Adrenal gland (tissue), 12 donors: ENCODE measurements around the gene PLXNA2. TPM values are rescaled to one million over a fixed set of nuclear protein-coding genes. Genes with fewer than 3 reads are reported as not detected.

ENCODE experiments used
- DNase-seq, 7 donors: peaks; one replicate each; pipeline ENCODE4 v3.0.0-alpha.2; 2019 to 2020
- H3K27ac ChIP-seq, 5 donors: fragments of 200-600 bp; sonication (generic) in 4 of 5; 1 replicate in 3 of 5; 2 replicates in 2 of 5; pipeline versions ENCODE4 v1.5.1 to v1.8.0; 2016 to 2020; ENCODE audit warnings: mild to moderate bottlenecking in 1 of 5
- H3K27me3 ChIP-seq: fragments of 200-600 bp; 2 replicates; pipeline ENCODE4 v1.8.0; 2021
- H3K36me3 ChIP-seq, 2 donors: fragments of 200-600 bp; replicated peaks in 1 of 2; 1 replicate in 1 of 2; 2 replicates in 1 of 2; pipeline versions ENCODE4 v1.5.1 to v1.8.0; 2018 to 2022
- H3K4me1 ChIP-seq, 2 donors: fragments of 200-600 bp; replicated peaks in 1 of 2; 1 replicate in 1 of 2; 2 replicates in 1 of 2; pipeline versions ENCODE4 v1.5.1 to v1.8.0; 2018 to 2021
- H3K4me3 ChIP-seq, 4 donors: fragments of 200-600 bp; sonication (generic) in 3 of 4; one replicate each; pipeline ENCODE4 v1.5.1; 2016 to 2018
- H3K9me3 ChIP-seq, 3 donors: fragments of 200-600 bp; sonication (generic) in 1 of 3; replicated peaks in 1 of 3; 1 replicate in 2 of 3; 2 replicates in 1 of 3; pipeline versions ENCODE4 v1.5.1 to v1.8.0; 2016 to 2021
- POLR2A ChIP-seq, 2 donors: fragments of 450-650 bp; IDR thresholded peaks; one replicate each; pipeline ENCODE4 v1.6.1; 2017; ENCODE audit warnings: antibody characterized with exemption in 2 of 2, mild to moderate bottlenecking in 2 of 2, moderate library complexity in 1 of 2
- WGBS, 4 donors: extraction: QIAGEN DNeasy Blood & Tissue Kit in 2 of 4; methylation state at CpG; one replicate each; pipeline versions ENCODE4 v1.1.5 to v1.1.7; 2013 to 2017; 5-methylcytosine and 5-hydroxymethylcytosine counted together
- intact Hi-C, 2 donors: fragments of 100-400 bp; cut with DNase I; formaldehyde crosslinking; loops; one replicate each; pipeline versions ENCODE4 v1.14.1 to v1.15.0; 2022 to 2023
- polyA plus RNA-seq, 3 donors: library from polyadenylated mRNA; stranded (reverse); fragments of 200-250 nt in 2 of 3; fragments of 350-450 nt in 1 of 3; fragmentation: Illumina TruSeq in 1 of 3; extraction: RNeasy Lipid Tissue Mini Kit (QIAGEN cat#74804) in 1 of 3; gene quantifications; one replicate each; pipeline ENCODE4 v1.2.3, GENCODE V29; 2013 to 2014
- total RNA-seq, 9 donors: library from RNA; depleted of rRNA in 4 of 9; stranded (reverse); fragments of >200 nt in 4 of 9; fragments of 120-200 nt in 1 of 9; fragmentation: NEBNext Ultra II Directional in 1 of 9; extraction: Animal tissue kit (Norgen Biotek cat#: 25700) in 1 of 9; gene quantifications; one replicate each; pipeline versions ENCODE4 v1.1.0 to v1.2.4, GENCODE V29; 2013 to 2023
- TF ChIP-seq, protein P1 (sequence below), 6 experiments: fragments of 450-650 bp in 4 of 6; fragments of 200-600 bp in 2 of 6; sonication (generic) in 1 of 6; IDR thresholded peaks; 1 replicate in 5 of 6; 2 replicates in 1 of 6; pipeline versions ENCODE4 v1.5.1 to v1.8.0; 2016 to 2021; ENCODE audit warnings: antibody characterized with exemption in 6 of 6, mild to moderate bottlenecking in 2 of 6, moderate library complexity in 1 of 6
- donor health status: healthy with polysubstance abuse.
- donor health status: Bipolar disorder and iron deficiency.
- donor health status: DM: yes; HTN: yes; CAD: no.
- donor health status: DM: no; HTN: no; CAD: no.
- donor health status: DM: no; HTN: no; CAD: no.
- donor health status: DM: yes; HTN: yes; CAD: no.

Gene PLXNA2
- total and polyA plus RNA-seq, 12 donors, result 2.7 to 9.4 (median 4.5) TPM

DNA sequence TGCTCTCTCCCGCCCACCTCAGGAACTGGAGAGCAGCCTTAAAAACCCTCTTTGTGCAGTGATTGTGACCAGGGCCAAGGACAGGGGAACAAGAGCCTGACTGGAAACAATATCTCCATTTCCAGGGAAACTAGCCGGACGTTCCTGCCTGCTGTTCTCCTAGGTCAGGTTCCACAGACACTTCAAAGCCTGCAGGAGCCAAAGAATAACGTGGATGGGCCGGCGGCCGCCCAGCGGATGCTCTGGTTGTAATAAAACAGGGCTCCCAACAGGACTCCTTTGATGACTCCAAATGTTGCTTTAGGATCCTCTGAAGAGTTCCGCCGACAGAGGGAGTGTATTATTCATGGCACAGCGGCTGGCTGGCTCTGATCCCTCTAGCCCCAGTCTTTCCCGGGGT is 162.2 kb downstream of the PLXNA2 start:
- WGBS, 4 donors, result 81 to 92% (median 84%) methylated on average over 5 to 12 of the region's 12 CpGs

DNA sequence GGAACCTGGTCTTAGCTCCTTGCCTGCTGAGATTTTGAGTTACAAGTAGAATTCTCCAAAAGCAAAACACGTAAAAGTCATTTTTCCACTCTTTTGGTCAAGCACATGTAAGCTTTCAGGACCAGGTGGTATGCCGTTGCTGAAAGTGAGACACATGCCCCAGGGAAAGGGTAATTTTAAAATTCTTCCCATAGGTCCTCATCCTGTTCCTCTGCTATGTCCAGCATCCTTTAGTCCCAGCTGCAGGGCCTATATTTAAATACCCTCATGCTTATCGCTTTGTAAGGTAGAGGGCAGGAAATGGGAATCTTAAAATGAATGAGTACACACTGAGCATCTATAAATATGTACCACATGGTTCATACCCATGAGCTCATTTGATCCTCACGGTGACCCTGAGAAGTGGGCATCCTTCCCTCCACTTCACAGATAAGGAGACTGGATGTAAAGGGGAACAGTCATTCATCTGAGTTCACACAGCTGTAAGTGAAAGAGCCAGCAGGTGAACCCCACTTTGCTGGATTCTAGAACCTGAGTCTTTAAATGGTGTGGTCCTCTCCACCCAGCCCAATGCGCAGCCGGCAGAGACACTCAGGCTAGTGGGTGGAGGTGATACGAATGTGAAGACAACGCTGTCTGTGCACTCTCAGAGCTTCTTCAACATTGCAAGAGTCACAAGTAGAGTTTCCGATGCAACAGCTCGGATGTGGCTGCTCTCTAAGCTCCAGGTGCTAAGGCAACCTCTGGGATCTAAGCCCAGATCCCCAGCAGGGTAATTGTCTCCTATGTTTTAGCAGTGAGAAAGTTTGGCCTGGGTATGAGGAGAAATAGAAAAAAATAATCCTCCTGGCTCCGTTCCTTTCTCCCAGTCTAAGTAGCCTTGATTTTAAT is 163.5 kb downstream of the PLXNA2 start:
- TF ChIP-seq, protein P1, sequence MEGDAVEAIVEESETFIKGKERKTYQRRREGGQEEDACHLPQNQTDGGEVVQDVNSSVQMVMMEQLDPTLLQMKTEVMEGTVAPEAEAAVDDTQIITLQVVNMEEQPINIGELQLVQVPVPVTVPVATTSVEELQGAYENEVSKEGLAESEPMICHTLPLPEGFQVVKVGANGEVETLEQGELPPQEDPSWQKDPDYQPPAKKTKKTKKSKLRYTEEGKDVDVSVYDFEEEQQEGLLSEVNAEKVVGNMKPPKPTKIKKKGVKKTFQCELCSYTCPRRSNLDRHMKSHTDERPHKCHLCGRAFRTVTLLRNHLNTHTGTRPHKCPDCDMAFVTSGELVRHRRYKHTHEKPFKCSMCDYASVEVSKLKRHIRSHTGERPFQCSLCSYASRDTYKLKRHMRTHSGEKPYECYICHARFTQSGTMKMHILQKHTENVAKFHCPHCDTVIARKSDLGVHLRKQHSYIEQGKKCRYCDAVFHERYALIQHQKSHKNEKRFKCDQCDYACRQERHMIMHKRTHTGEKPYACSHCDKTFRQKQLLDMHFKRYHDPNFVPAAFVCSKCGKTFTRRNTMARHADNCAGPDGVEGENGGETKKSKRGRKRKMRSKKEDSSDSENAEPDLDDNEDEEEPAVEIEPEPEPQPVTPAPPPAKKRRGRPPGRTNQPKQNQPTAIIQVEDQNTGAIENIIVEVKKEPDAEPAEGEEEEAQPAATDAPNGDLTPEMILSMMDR (IDR thresholded peaks at IDR 0.05), result no peak
- no peak for TF ChIP-seq POLR2A (IDR thresholded peaks at IDR 0.05)
- Histone ChIP-seq H3K4me3 (no peak overlapping the region), H3K36me3 (no peaks in the 10 kb centered on the region), H3K27me3 (no peaks in the 10 kb centered on the region), H3K9me3 (no peaks in the 10 kb centered on the region), H3K27ac (no peak overlapping the region), H3K4me1 (peaks cover 0 to 11% of the 10 kb centered on the region in 2 donors)
- 88 to 95% (median 88%) methylated on average over 11 of the region's 11 CpGs for WGBS, 4 donors
- intact Hi-C loops, result no loop called here
- DNase-seq, result no peak

More for the DNA sequence above, 162.2 kb downstream of the PLXNA2 start:
- H3K27me3 ChIP-seq, result no peaks in the 10 kb centered on the region
- no peak overlapping the region for H3K27ac ChIP-seq
- DNase-seq, result no peak
- H3K4me3 ChIP-seq, result no peak overlapping the region
- intact Hi-C loops, result no loop called here
- no peak for TF ChIP-seq POLR2A (IDR thresholded peaks at IDR 0.05)
- TF ChIP-seq, protein P1 (IDR thresholded peaks at IDR 0.05), result no peak
- H3K4me1 ChIP-seq, result peaks cover 0 to 21% of the 10 kb centered on the region in 2 donors
- no peaks in the 10 kb centered on the region for H3K9me3 ChIP-seq
- no peaks in the 10 kb centered on the region for H3K36me3 ChIP-seq

DNA sequence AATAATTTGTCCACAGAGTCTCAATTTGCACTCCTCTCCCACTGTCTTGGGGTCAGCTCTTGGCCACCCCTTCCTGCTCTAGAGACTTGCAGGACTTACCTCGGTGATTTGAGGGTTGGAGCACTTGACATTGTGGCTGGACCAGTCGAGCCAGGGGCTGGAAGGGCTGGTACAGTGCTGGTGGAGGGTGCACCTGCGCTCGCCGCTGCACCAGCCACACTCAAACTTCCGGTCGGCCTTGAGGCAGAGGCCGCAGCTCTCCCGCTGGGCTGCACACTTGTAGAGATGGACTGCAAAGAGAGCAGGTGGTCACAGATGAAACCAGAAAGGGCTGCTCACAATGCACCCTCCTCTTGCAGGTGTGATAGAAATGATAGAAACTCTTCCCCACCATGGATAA is 165.0 kb downstream of the PLXNA2 start:
- Histone ChIP-seq H3K9me3 (no peaks in the 10 kb centered on the region), H3K27ac (no peak overlapping the region), H3K4me1 (peaks cover 0 to 11% of the 10 kb centered on the region in 2 donors), H3K36me3 (no peaks in the 10 kb centered on the region), H3K4me3 (no peak overlapping the region), H3K27me3 (no peaks in the 10 kb centered on the region)
- TF ChIP-seq, protein P1 (IDR thresholded peaks at IDR 0.05), result no peak
- TF ChIP-seq POLR2A (IDR thresholded peaks at IDR 0.05), result no peak
- 87 to 92% (median 91%) methylated on average over 3 to 9 of the region's 9 CpGs for WGBS, 4 donors
- no peak for DNase-seq
- intact Hi-C loops, result no loop called here

DNA sequence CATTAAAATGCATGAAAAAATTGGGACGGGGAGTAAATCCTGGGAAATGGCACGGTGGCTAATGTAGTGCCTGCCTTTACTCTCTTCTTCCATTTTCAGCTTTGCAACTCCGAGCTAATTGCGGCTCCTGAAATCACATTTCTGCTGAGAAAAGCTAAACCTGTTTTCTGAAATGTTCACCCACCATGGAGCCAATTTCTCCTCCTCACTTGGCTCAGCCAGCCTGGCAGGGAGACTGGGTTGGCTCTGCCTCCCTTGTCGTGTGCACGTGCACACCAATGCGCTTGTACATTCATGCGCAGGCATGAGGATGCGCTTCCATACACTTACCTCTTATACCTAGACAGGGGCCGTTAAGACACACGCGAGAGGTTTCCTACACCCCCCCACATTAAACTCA is 165.4 kb downstream of the PLXNA2 start:
- intact Hi-C loops, result no loop called here
- H3K9me3 ChIP-seq, result no peaks in the 10 kb centered on the region
- no peak for TF ChIP-seq POLR2A (IDR thresholded peaks at IDR 0.05)
- TF ChIP-seq, protein P1 (IDR thresholded peaks at IDR 0.05), result no peak
- H3K36me3 ChIP-seq, result no peaks in the 10 kb centered on the region
- no peaks in the 10 kb centered on the region for H3K27me3 ChIP-seq
- H3K27ac ChIP-seq, result no peak overlapping the region
- H3K4me3 ChIP-seq, result no peak overlapping the region
- H3K4me1 ChIP-seq, result peaks cover 0 to 11% of the 10 kb centered on the region in 2 donors
- 91 to 95% (median 93%) methylated on average over 12 of the region's 12 CpGs for WGBS, 4 donors
- no peak for DNase-seq
